SIG-M5 treated with dmso at 0.1 percent for 504 hours (cell line): Measurements from ENCODE around the gene LRPAP1.

Experiments used
- DNase-seq: peaks from one replicate; lab custom pipeline; 2025; ENCODE audit not compliant: unreplicated experiment; lab: John Stamatoyannopoulos, UW

The LRPAP1 gene

DNA sequence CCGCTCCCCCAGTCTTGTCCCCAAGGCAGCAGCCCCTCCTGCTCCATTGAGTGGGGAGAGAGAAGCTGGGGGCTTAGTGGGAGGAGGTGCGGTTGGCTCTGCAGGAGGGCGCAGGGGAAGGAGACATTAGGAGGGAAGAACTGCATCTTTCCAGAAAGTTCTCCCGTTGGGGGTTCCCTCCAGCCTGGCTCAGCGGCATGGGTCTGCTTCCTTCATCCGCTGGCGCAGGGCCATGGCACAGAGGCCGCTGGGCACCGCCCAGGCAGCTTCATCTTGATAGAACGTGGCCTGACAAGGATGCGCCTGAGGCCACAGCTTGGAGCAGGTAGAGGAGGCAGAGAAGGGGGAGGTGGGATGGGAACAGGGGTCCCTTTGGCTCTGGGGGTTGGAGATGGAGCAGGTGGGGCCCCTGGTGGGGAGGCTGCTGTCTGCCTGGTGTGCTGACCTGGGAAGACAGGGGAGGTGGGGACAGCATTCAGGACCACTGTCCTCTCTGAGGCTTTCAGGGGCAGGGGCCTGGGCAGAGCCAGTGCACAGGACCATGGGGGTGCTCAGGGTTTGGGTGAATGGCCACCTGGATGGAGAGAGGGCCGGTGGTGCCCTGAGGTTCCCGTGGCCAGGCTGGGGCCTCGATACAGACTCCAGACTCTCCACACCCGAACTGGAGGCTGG lies 57.0 kb downstream of the LRPAP1 start:
- no peak for DNase-seq

DNA sequence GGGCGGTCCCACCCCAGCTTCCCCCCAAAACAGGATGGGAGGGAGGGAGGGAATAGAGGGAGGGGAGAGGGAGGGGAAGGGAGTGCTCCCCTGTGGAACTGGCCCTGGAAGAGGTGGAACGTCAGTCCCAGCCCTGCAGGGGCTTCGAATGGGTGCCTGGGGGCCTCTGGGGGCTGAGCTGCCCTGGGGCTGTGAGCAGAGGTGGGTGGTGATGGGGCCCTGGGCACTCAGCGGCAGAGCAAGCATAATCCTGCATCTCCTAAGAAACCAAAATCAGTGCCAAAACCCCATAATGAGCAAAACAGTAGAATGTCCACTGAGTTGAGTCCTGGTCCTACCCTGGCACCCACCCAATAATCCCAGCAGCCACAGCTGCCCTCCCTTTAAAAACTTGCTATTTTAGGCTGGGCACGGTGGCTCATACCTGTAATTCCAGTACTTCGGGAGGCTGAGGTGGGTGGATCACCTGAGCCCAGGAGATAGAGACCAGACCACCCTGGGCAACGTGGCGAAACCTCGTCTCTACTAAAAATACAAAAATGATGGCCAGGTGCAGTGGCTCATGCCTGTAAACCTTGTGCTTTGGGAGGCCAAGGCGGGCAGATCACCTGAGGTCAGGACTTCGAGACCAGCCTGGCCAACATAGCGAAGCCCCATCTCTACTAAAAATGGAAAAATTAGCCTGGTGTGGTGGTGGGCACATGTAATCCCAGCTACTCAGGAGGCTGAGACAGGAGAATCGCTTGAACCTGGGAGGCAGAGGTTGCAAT lies 58.0 kb downstream of the LRPAP1 start:
- no peak for DNase-seq

DNA sequence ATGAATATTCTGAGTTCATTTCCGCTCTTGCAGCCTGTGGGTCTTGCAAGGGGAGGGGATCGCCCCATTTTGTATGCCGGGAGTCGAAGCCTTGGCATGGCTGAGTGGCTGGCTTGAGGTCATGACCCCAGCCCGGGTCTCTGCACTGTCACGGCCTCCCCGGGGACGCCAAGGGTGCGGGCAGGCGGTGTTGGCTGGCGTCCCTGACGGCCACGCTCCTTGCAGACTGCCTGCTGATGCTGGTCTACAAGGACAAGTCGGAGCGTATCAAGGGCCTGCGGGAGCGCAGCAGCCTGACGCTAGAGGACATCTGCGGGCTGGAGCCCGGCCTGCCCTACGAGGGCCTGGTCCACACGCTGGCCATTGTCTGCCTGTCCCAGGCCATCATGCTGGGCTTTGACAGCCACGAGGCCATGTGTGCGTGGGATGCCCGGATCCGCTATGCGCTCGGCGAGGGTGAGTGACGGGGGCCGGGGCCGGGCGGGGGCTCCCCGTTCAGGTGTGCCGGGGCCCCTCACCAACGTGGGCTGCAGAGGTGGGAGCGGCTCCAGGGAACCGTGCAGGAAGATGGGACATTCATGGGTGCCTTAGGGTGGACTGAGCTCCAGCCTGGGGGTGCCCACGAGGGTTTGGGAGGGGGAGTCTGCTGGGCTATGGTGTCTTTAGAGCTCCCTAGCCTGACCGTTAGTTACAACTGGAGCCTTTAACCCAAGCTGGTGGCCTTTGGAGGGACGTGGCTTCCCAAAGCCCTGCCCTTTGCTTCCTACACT lies 58.9 kb downstream of the LRPAP1 start:
- DNase-seq = no peak

DNA sequence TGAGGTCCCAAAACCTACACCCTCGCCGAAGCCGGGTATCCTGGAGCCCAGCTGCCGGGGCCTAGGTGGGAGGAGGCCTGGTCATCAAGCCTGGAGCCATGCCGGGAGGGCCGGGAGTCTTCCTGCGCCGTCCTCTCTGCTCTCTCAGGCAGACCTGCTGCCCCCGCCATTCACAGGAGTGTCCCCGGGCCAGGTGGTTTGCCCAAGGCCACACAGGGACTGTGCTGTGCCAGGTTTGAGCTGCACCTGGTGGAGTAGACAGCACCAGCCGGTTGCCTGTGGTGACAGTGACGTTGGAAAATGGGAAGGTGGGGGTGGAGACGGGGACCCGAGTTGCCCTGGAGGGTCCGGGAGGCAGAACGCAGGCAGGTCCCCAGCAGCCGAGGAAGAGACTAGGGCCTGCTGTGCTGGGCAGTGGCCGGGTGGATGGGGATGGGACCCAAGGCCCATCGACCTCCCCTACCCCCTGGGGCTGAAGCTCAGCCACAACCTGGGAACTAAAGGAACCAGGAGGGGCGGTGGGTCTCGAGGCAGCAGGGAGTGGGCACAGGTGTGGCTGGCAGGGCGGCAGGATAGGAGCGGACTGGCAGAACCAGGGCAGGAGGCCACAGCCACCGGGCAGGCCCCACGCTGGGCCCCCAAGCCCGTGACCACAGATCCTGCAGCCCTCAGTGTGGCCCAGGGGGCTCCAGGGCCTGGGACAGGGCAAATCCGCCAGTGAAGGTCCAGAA lies 59.6 kb downstream of the LRPAP1 start:
- no peak for DNase-seq

DNA sequence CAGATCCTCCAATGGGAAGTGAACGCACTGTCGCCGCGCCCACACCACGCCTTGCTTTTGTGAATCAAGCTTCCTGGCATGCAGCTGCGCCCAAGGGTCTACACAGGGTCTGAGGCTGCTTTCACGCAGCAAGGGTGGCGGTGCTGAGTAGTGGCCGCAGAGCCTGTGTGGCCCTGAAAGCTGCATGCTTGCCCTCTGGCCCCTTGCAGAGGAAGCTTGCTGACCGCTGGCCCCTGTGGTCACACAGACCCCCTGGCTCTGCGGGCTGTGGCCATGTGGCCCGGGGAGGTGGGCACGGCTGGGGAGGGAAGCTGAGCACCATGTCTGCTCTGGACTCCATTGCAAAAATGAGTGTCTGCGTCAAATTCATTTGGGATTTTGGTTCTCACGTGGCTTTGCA lies 60.3 kb downstream of the LRPAP1 start:
- DNase-seq = no peak

DNA sequence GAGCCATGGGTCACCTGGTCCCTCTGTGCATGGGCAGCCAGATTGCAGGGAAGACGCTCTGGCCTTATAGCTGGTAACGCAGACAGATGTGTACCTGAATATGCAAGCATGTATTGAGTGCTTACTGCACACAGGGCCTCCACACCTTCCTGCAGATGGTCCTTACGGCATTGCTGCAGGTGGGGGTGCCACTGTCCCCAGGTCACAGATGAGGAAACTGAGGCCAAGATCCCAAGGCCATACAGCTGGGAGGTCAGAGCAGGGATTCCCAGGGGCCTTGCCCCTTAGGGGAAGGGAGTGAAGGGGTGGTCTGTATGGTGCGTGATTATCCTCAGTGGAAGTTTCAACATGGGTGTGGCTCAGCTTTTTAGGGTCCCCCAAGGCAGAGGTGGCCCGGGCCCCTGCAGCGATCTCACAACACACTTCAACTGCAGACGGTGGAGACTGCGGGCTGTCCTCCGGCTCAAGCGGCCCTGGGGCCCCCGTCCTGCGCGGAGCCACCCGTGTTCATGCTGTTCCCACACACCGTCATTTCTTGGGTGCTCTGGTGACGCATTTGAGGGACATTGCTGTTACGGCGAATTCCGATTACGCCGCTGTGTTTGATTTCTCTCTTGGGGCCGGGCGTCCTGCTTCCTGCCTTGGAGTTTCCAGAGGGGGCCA lies 61.0 kb downstream of the LRPAP1 start:
- DNase-seq = no peak

DNA sequence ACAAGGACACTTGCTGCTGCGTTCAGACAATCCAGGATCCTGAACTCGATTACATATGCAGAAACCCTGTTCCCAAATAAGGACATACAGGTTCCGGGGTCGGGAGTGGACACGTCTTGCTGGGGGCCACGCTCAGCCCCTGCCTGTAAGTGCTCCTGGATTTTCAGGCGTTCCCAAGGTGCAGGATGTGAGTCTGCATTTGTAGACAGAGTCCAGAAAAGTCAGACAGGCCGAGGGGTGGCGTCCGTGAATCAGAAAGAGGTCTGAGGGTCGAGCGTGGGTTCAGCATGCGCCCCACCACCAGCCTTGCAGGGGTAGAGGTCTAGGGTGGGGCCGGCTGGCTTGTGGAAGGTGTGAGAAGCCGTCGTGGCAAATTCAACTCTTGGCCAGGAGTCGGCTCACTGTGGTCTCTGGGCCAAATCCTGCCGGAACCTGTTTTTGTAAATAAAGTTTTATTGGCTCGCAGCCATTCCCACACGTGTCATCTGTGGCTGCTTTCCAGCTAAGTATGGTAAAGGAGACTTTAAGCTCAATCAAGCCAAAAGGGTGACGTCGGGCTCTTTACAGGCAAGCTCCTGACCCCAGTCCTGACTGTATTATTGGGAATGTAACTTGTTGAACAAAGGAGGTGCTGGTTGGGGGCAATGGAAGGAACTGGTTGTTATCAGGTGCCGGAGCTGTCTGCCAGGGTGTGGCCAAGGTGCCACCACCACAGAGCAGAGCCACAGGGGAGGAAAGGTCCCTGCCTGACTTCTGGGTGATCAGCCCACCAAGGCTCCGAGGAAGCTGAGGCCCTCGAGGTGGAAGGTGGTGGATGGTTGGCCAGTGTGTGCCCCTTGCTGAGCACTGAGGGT lies 61.8 kb downstream of the LRPAP1 start:
- no peak for DNase-seq

DNA sequence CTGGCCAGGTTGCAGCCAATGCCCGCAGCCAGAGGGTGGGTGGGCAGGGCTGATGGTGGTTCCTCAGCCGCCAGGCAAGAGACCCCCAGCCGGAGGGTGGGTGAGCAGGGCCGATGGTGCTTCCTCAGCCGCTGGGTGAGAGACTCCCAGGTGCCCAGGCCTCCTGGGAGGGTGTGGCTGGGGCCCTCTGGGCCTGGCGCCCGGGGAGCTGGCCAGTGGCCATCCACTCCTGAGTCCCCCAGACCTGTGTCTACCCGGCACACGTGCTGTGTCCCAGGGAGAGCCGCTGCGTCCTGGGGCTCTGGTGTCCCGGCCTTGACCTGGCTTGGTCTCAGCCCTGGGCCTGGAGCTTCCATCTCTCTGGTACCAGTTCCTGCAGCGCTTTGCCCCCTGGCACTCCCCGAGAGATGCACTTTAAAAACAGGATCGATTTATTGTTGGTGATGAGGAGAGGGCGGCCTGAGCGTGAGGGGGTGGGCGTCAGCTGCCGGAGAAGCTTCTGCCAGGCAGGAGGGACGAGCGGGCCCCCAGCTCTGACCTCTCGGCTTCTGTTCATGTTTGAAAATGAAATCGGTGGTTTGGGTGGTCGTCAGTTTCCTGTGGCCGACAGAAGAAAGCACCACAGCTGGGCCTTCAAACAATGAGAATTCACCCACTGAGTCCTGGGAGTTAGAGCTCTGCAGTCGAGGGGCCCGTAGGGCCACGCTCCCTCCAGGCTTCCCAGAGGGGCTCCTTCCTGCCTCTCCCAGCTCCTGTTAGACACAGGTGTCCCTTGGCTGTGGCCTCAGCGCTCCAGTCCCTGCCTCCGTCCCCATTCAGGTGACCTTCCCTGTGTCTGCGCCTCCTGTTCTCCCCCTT lies 62.6 kb downstream of the LRPAP1 start:
- no peak for DNase-seq

DNA sequence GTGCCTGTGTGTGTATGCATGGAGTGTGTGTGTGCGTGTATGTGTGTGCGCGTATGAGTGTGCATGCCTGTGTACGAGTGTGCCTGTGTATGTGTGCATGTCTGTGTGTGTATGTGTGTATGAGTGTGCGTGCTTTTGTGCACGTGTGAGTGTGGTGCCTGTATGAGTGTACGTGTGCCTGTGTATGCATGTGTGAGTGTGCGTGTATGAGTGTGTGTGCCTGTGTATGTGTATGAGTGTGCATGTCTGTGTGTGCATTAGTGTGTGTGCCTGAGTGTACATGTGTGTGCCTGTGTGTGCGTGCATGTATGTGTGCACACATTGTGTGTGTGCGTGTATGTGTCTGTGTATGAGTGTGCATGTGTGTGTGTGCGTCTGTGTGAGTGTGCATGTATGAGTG lies 63.4 kb downstream of the LRPAP1 start:
- DNase-seq = no peak

DNA sequence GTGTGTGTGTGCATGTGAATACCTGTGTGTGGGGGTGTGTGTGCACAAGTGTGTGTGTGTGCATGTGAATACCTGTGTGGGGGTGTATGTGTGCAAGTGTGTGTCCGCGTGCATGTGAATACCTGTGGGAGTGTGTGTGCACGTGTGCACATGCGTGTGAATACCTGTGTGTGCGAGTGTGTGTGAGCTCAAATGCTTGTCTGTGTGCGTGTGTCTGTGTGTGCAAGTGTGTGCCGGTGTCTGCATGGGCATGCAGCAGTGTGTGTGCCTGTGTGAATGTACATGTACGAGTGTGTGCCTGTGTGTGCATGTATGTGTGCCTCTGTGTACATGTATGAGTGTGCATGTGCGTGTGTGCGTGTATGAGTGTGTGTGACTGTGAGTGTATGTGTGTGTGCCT lies 64.1 kb downstream of the LRPAP1 start:
- no peak for DNase-seq

DNA sequence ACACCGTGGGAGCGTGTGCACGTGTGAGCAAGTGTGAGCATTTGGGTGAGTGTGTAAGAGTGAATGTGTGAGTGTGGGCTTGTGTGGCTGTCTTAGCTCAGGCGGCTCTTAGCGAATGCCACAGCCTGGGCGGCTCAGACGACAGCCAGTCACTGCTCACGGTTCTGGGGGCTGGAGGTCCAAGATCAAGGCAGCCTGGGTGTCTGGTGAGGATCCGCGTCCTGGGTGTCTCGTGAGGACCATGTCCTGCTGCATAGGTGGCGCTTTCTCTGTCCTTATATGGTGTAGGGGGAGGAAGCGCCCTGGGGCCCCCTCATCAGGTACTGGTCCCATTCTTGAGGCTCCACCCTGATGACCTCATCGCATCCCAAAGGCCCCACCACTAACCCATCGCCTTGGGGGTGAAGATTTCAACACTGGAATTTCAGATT lies 64.6 kb downstream of the LRPAP1 start:
- no peak for DNase-seq

DNA sequence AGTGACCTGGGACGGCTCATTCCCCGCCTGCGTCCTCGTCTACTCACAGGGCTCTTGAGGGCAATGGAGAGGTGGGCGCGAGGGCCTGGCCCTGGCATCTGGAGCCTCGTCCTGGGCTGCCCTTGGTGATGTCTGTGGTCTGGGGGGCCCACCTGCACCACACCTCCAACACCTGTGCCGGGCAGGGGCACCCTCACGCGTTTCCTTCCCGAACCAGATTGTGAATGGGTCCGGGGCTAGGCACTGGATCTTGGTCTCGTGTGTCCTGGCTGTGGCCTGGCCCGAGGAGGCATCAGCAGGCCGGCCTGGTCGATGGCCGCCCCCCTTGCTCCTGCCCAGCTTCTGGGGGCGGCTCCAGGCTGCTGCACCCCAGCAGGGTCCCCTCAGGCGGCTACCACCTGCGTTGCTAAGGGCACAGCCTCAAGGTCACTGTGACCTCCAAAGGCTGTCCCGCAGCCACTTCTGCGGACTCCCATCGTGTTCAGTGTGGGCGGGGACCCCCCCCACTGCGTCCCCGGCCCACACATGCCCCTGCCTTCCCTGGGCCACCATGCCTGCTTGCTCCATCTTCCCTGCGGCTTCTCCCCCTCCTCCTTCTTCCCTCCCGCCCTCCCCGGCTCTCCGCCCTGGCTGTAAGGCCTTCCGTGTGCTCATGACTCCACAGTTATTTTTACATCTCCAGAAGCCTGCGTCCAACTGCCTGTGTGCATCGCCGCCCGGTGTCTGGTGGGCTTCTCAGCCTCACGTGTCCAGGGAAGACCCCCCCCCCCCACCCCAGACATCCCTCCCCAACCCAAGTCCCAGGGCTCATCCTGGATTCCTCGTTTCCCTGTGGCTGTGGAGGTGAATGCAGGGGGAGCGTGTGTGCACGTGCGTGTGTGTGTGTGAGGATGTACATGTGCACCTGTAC lies 65.3 kb downstream of the LRPAP1 start:
- DNase-seq = no peak

DNA sequence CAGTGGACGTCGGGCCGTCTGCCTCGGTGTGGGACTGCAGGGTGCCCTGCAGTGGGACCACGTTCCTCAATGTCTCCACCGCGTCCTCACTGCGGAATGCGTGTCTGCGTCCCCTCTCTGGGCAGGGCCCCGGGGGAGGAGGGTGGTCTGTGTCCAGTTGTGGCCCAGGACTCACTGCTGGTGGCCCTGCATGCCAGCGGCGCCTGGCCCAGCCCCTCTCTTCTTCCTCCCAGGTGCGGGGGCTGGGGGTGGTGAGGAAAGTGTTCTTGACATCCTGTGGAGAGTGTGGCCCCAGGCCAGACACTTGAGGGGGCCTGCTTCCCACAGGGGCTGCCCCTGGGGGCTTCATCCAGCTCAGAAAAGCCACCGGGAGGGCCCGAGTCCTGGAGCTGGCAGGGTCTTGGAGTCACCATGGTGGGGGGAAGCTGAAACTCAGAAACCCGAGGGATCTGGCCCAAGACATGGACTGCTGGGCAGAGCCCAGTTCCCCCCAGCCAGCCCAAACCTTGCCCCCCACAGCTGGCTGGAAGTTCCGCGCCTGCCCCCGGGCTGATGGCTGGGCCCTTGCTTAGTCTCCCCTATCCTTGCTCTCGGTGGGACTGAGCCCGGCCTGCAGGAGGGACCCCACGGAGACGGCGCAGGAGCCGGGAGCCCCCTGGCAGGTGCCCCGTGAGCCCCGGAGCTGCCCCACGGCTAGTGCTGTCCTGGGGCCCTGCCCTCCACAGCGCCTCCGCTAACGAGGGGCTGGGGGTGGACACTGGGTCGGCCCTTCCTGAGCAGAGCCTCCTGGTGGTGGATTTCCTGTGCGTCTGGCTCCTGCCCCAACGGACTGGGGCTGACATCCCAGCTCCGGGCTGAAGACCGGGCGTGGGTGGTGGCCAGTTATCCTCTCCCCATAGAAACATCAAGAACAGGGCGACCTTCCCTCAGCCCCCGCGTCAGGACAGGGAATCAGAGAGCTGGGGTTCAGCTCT lies 66.2 kb downstream of the LRPAP1 start:
- no peak for DNase-seq

DNA sequence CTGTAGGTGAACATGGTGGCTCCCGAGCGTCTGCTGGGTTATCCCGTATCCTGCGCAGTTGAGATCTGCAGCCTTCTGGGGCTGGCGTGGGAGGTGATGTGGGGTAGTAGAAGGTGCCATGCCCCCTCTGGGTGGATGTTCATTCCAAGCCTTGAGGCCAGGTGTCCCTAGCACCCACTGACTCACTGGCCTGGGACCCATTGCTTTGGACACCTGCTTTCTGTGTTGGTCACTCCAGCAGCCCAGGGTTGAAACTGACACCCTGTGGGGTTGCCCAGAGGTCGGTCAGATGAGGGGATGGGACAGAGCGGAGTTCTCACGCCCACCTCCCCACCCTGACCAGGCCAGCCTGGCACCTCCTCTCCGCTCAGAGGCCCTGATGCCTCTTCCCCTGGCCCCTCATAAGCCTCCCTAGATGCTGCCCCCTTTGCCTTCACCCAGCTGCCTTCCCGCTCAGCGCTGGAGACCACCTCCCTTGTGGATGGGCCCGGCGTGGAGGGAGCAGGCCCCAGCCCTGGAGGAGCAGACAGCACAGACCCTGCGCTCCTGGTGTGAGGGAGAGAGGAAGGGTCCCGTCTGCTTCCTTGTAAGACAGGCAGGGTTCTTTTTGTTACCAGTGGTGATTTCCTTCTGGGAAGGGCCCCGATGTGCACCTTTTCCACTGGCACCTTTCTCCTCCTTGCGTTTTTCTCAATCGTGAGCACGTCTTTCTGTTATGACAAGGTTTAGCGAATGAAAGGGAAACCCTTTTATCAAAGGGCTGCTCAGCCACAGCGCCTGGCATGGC lies 67.1 kb downstream of the LRPAP1 start:
- no peak for DNase-seq

DNA sequence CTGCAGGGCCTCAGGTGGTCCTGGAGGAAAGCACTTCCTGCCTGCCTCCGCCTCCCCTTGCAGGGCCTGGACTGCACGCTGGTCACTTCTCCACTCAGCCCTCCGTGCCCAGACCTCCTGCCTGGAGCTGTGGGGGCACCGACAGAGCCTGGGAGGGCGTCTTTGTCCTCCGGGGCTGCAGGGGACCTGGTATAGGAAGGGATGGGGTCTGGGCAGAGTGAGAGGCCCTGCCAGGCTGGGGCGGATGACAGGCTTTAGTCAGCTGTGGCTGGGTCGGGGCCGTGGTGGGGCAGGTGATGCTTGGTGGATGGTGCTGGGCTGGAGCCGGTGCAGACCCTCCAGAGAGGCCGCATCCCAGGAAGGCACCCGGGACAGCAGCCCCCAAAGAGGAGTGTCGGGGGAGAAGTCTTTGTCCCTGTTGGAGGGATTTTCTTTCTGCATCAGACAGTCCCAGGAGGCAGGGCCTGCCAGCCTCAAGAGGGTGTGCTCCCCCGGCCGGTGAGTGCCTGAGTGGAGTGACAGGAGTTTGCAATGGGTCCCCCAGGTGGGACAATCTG lies 67.8 kb downstream of the LRPAP1 start:
- no peak for DNase-seq
